Choroid plexus epithelial cell (primary cell): ENCODE data around the gene B3GAT1.

Experiments used
- DNase-seq: peaks from one replicate; pipeline ENCODE4 v3.0.0-alpha.2; 2010; ENCODE audit warnings: low read depth
- H3K4me3 ChIP-seq: 2 replicates; pipeline ENCODE4 v1.5.1; 2011; ENCODE audit warnings: low read depth, mild to moderate bottlenecking, control low read depth, low read length, moderate library complexity
- TF ChIP-seq, protein P1 (sequence below): conservative IDR thresholded peaks from 2 replicates; pipeline ENCODE4 v1.5.1; 2011; ENCODE audit warnings: low read depth, mild to moderate bottlenecking, control low read depth, inconsistent platforms, low read length, moderate library complexity

The B3GAT1 gene

DNA sequence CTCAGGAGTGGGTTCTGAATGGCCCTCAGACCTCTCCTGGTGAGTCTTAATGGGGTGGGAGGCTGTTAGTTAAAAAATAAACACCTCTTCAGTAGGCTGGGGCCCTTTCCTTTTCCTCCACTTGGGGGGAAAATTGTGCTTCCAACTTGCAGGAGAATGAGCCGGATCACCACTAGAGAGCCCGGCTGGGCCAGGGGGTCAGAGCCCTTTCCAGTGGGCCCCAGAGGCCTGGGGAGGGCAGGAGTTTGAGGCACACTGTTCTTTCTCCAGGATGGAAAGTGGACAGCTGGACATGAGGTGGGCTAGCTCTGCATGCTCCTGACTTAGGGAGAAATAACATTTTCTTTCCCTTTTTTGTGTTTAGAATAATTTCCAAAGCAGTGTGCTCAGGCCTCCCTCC lies 32.8 kb downstream of the B3GAT1 start:
- H3K4me3 ChIP-seq, result no peak overlapping the region
- TF ChIP-seq, protein P1, sequence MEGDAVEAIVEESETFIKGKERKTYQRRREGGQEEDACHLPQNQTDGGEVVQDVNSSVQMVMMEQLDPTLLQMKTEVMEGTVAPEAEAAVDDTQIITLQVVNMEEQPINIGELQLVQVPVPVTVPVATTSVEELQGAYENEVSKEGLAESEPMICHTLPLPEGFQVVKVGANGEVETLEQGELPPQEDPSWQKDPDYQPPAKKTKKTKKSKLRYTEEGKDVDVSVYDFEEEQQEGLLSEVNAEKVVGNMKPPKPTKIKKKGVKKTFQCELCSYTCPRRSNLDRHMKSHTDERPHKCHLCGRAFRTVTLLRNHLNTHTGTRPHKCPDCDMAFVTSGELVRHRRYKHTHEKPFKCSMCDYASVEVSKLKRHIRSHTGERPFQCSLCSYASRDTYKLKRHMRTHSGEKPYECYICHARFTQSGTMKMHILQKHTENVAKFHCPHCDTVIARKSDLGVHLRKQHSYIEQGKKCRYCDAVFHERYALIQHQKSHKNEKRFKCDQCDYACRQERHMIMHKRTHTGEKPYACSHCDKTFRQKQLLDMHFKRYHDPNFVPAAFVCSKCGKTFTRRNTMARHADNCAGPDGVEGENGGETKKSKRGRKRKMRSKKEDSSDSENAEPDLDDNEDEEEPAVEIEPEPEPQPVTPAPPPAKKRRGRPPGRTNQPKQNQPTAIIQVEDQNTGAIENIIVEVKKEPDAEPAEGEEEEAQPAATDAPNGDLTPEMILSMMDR, result no peak
- no peak for DNase-seq

- TF ChIP-seq, protein P1, result no peak
- no peak overlapping the region for H3K4me3 ChIP-seq
These were observed 34.2 kb downstream of the B3GAT1 start for GRCh38 chr11:134377876-134378275.

GRCh38 chr11:134376150-134376921 lies 35.7 kb downstream of the B3GAT1 start:
- no peak overlapping the region for H3K4me3 ChIP-seq
- DNase-seq, result no peak
- TF ChIP-seq, protein P1, result no peak

More at GRCh38 chr11:134377876-134378275, 34.2 kb downstream of the B3GAT1 start:
- no peak for DNase-seq

- no peak overlapping the region for H3K4me3 ChIP-seq
- DNase-seq, result no peak
- TF ChIP-seq, protein P1, result no peak
These were observed 37.0 kb downstream of the B3GAT1 start for GRCh38 chr11:134374891-134375550.

- no peak overlapping the region for H3K4me3 ChIP-seq
- TF ChIP-seq, protein P1, result no peak
- no peak for DNase-seq
These were observed 37.9 kb downstream of the B3GAT1 start for GRCh38 chr11:134374171-134374570.

- TF ChIP-seq, protein P1, result no peak
- no peak for DNase-seq
- no peak overlapping the region for H3K4me3 ChIP-seq
These were observed 38.4 kb downstream of the B3GAT1 start for GRCh38 chr11:134373591-134374052.

GRCh38 chr11:134372961-134373360 lies 39.1 kb downstream of the B3GAT1 start:
- TF ChIP-seq, protein P1, result no peak
- H3K4me3 ChIP-seq, result no peak overlapping the region
- DNase-seq, result no peak
